NCI-H2171 (cell line): ENCODE data around the gene TMEM255B.
A peak's percentile ranks its signal among the peaks of the same experiment; 100 is the strongest.
"Not testable (repeated sequence)": the region's sequence is repeated elsewhere in the genome, so short reads cannot be mapped to it uniquely, and the experiment has no call there.

Source experiments
- DNase-seq: peaks from one replicate; lab custom pipeline; 2025; lab: John Stamatoyannopoulos, UW

TMEM255B gene

GRCh38 chr13:113817860-113818691, 59.0 kb downstream of the TMEM255B start:
- no peak for DNase-seq

DNA sequence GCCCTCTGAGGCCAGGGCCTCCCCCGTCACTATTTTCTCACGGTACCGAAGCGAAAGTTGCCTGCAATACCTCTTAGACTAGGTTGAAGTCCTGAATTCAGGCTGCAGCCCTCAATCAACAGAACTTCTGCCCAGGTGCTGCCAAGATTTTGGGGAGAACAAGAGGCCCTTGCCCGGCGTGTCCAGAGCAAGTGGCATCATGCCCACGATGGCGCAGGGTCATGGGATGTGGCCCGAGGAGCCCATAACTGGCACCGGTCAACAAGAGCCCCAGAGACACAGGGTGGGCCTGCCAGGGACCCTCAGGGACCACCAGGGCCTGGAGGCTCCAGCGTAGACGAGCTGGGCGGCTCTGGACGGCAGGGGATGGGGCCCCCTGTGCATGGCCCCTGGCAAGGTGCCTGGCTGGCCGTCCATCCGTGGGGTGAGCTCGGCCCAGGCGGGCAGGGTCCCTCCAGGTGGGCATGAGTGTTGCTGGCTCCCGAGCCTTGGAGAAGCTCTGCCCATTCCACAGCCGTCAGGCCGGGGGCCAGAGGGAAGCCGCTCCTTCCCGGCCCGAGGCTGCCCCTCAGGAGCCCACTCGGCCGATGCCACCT, 59.8 kb downstream of the TMEM255B start:
- no peak for DNase-seq

DNA sequence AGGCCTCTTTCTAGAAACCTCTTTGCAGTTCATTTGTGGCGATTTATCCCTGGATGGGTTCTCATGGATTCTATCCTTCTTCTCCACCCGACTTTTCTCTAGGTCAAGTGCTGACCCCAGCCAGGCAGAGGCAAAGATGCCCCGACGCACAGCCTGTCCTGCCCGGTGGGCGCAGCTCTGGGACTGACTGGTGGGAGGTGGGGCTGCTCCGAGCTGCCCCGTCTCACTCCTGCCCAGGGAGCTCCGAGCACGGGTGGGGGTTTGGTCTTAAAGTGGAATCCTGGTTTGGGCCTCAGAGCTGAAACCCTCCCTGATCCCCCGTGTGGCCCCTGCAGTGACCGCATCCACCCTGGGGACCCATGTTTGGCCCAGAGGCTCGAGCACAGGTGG, 60.3 kb downstream of the TMEM255B start:
- no peak for DNase-seq

GRCh38 chr13:113819731-113820715, 61.0 kb downstream of the TMEM255B start:
- no peak for DNase-seq

DNA sequence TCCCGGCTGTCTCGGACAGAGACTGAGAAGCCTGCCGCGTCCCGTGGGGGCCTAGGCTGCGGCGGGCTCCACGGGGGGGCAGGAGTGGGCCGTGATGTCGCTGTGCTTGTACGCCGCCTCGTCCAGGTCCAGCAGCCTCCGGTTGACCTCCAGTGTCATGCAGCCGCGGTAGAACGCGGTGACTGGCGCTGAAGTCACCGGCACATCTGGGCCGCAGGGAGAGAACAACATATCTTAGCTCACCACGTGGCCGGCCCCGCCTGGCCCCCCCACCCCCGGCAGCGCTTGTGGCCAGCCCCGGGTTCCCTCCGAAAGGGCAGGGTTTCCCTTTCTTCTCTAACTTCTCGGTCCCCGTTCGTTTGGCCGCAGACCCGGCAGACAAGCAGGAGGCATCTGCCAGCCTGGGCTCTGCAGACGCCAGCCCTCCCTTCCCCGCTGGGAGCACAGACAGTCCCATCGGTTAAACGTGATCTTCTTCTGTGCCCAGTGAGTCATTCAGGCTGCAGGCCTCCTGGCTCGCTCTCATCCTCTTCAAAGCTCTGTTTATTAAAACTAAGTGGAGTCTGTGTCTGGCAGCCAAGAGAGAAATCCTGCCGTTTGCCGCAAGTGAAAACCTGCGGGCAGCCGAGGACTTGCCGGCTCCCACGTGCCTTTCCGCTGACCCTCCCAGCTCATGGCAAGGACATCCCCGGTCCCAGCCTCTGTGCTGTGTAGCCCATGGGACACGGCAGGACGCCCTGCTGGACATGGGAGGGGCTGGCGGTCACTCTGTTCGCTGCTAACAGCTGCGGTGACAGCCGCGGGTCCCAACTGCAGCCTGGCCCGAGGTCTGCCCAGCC, 62.0 kb downstream of the TMEM255B start:
- DNase-seq, result peak; percentile 57

DNA sequence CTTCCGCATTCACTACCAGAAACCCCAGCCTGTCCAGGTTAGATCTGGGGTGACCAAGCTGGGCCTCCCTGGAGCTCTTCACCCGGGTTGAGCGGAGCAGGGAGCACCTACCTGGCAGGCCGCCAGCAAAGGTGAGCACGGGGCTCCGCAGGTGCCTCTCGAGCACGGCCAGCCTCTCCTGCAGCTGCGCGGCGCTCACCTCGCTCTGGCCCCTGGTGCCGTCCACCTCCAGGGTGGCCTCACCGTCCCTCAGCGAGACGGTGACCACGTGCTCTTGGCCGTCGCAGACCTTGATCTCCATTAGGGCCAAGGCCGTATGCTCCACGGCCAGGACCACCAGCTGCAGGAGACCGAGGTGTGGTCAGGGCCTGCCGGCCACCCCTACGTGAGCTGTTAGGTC, 62.8 kb downstream of the TMEM255B start:
- no peak for DNase-seq

DNA sequence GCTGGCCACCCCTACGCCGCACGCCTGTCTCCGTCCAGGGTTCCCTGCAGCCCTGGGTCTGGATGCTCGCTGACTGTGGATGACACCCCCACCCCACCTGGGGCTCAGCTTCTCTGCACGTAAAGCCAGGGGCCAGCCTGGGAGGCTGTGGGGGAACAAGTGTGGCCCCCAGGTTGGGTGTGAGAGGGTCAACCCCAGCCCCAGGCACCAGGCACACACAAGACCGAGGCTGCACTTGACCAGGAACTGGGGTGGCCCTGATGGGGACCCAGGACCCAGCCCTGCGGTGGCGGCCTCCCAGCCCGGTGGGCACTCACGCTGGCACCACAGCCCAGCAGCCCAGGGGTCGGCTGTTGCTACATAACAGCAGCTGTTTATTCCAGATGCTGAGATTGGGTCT, 63.2 kb downstream of the TMEM255B start:
- no peak for DNase-seq

GRCh38 chr13:113822956-113823744, 64.1 kb downstream of the TMEM255B start:
- DNase-seq, result no peak

DNA sequence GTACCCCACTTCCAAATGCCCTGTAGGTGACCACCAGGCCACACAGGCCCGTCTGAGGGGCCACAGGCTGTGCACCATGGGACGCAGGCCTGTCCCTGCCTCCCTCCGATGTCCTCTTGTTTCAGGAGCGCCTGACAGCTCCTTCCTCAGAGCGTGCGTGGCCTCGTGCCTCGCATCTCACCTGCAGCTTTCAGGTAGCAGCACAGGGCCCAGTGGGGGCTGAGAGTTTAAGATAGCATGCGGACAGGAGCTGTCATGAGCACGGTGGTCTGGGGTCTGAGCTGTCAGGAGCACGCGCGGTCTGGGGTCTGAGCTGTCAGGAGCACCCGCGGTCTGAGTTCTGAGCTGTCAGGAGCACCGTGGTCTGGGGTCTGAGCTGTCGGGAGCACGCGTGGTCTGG, 64.7 kb downstream of the TMEM255B start:
- DNase-seq, result no peak

GRCh38 chr13:113825841-113826240, 66.8 kb downstream of the TMEM255B start:
- no peak for DNase-seq

DNA sequence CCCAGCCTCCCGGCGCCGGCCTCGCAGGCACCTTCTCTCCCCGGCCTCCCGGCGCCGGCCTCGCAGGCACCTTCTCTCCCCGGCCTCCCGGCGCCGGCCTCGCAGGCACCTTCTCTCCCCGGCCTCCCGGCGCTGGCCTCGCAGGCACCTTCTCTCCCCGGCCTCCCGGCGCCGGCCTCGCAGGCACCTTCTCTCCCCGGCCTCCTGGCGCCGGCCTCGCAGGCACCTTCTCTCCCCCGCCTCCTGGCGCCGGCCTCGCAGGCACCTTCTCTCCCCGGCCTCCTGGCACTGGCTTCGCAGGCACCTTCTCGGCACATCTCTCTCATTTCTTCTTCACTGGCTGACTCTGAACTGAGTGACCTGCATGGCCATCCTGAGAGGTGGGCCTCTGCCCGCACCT, 67.4 kb downstream of the TMEM255B start:
- not testable (repeated sequence) for DNase-seq

GRCh38 chr13:113827021-113827420, 68.0 kb downstream of the TMEM255B start:
- no peak for DNase-seq

DNA sequence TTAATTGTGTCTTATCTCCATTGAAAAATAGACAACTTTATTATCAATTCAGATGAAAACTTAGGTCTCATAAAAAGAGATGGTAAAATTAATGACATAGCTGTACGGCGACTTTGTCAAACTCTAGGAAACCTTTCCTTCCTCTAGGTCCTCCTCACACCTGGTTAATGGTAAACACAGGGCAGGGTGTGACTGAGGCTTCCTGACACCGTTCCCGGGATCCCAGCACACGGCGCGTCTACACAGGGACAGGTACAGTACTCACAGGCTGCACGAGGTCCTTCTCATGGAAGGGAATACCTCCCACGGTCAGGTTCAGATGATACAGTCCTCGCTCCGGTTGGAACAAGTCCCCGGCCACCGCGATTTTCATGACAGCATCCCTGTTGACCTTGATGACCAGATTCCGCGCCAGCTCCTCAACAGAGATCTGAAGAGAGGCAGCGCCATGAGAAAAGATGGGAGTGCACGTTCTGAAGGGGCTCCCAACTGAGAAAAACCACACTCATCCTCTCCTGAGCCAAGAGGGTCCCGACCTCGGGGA, 69.3 kb downstream of the TMEM255B start:
- no peak for DNase-seq

DNA sequence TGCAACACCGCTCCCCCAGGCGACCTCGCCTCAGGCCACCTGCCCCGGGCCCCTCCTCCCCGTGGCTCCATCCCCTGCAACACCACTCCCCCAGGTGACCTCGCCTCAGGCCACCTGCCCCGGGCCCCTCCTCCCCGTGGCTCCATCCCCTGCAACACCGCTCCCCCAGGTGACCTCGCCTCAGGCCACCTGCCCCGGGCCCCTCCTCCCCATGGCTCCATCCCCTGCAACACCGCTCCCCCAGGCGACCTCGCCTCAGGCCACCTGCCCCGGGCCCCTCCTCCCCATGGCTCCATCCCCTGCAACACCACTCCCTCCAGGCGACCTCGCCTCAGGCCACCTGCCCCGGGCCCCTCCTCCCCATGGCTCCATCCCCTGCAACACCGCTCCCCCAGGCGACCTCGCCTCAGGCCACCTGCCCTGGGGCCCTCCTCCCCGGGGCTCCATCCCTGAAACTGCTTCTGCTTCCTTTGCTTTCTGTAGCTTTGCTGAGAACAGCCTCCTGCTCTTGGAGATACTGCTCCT, 71.5 kb downstream of the TMEM255B start:
- not testable (repeated sequence) for DNase-seq

- no peak for DNase-seq
Observed at GRCh38 chr13:113831061-113831460, 72.0 kb downstream of the TMEM255B start.

DNA sequence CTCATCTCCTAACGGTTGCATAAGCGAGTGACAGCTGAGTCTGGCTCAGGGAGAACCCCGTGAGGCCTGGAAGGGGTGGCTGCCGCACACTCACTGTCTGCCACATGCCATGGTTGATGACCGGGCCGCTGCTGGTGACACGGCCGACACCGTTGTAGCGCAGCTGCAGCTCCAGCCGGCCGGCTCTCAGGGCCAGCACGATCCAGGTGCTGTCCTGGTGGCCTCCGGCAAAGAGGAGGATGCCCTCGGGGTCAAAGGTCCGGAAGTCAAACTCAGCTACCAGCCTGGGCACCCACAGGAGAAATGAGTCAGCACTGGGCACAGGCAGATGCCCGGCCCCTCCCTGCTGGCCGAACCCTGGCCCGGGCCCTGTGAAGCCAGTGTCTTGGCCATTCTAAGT, 73.2 kb downstream of the TMEM255B start:
- no peak for DNase-seq

DNA sequence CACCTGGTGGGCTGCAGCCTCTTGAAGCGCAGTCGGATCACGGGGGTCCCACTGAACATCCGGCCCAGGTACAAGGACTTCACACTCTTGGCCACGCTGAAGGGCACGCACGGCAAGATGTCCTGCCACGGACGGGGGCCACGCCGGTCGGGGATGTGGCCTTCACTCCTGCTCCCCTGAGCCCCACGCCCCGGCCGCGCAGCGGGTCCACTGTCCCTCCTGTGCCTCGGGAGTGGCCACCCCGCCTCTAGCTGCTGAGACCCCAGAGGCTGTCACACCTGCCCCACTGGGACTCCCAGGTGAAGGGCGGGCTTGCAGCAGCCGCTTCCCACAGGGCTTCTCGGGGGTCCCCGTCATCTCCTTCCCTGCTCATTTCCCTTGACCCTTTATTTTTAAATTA, 73.6 kb downstream of the TMEM255B start:
- no peak for DNase-seq

DNA sequence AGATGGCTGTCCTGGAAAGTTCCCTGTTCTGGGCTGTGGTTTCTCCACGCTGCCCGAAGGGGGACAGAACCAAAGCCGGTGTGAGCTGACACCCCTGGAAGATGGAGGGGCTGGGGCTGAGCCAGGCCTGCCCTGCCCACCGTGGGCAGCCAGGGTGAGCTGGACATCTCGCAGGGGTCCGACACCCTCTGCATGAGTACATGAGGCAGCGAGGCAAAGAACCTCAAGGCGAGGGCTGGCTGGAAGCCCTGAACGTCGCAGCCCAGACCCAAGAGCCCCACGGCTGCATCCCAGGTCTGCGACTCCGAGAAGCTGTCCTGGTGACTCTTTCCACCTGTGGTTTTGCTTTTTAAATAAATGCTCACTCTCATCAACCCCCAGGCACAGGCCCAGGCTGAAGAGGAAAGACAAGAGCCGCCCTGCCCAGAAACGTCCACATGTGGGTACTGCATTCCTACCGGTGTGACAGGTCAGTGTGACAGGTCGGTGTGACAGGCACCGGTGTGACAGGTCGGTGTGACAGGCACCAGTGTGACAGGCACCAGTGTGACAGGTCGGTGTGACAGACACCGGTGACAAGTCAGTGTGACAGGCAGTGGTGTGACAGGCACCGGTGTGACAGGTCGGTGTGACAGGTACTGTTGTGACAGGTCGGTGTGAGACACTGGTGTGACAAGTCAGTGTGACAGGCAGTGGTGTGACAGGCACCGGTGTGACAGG, 74.2 kb downstream of the TMEM255B start:
- no peak for DNase-seq

DNA sequence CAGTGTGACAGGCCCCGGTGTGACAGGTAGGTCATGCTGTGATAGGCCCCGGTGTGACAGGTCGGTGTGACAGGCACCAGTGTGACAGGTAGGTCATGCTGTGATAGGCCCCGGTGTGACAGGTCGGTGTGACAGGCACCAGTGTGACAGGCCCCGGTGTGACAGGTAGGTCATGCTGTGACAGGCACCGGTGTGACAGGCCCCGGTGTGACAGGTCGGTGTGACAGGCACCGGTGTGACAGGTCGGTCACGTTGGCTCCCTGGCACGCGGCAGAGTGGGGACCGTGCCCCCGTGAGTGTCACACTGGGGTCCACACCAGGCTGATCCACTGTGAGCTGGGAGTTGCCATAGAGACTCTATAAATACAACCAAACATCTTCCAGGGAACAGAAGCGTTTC, 75.0 kb downstream of the TMEM255B start:
- not testable (repeated sequence) for DNase-seq
